ENCODE measurements around the gene SRRM4.
"Not testable (repeated sequence)": the region's sequence is repeated elsewhere in the genome, so short reads cannot be mapped to it uniquely, and the experiment has no call there.

Gene SRRM4, protein sequence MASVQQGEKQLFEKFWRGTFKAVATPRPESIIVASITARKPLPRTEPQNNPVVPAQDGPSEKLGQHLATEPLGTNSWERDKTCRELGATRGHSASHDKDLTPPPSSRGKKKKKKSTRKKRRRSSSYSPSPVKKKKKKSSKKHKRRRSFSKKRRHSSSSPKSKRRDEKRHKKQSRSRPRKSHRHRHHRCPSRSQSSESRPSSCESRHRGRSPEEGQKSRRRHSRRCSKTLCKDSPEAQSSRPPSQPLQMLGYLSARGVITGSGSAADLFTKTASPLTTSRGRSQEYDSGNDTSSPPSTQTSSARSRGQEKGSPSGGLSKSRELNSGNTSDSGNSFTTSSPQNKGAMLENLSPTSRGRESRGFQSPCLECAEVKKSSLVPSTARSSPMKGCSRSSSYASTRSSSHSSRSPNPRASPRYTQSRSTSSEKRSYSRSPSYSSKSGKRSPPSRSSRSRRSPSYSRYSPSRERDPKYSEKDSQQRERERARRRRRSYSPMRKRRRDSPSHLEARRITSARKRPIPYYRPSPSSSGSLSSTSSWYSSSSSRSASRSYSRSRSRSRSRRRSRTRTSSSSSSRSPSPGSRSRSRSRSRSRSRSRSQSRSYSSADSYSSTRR

DNA sequence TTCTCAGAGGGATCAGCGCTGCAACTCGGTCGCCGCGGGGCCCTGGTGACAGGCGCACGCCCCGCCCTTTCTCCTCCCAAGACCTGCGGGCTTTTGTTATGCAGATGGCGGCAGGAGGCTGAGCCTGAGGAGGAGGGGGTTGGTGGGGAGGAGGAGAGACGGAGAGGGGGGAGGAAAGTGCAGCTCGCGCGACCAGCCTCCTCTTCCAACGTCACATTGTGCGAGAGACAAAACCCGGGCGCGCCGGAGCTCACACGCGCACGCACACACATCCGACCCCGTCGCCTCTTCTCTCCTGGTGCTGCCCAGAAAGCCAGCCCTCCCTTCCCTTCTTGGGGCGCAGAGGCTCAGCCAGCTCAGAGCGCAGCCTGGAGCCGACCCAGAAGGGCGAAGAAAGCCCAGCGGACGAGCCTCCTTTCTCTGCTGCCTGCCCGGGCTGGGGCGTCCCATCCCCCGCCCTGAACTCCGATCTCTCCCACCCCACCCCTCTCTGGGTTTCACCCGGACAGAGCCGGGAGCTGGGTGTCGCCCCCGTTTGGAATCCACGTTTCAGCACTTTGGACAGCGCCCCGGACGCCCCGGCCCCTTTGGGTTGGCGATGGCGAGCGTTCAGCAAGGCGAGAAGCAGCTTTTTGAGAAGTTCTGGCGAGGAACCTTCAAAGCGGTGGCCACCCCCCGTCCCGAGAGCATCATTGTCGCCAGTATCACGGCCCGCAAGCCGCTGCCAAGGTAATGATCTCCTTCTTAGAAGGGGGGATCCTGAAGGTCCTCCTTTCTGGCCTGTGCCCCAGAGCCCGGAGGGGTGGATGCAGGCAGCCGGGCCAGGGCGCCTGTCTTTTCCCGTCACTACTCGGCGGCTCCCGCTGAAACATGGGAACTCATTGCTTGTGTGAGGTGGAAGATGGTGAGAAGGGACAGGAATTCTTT lies at the start of gene SRRM4:
Gene SRRM4 (plus strand): TSS at position 257 of the 927 bp plus-strand sequence. CDS start 342 bp downstream, at position 599.
- DNase-seq: no peak

GRCh38 chr12:118946256-118946655 lies 35.1 kb upstream of the SRRM4 start:
- DNase-seq: no peak

DNA sequence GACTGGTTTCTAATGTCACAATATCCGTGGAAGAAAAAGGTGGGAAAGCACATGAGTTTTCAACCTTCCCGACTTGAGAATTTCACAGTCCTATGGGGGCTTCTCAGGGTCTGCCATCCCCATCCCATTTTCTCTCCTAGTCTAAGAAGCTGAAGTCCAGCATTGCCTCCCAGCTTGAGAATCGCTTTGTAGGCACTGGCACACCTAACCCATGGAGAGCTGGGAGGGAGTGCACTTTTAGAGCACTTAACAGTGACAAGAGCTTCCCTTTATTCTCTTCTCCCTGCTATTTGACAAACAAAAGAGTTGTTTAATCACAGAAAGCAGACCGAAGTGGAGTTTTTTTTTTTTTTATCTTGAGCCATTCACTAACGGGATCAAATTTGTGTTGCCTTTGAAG lies 22.8 kb upstream of the SRRM4 start:
- no peak for DNase-seq

DNA sequence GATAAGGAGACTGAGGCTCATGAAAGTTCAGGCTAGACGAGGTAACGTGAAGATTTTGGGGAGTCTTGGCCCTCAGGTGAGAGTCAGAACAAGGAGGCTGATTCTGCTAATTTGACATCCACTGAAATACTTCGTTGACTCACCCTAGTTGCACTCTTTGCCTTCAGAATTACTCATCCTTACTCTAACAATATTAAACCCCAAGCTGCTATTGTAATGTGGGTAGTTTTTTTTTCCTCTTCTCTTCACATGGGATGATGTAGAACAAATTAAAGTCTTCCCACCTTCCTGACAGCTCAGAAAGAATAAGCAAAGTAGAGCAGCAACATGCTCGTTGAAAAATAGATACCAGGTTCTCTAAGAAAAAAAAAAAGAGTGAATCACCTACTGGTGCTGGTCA lies 22.0 kb upstream of the SRRM4 start:
- DNase-seq: no peak

DNA sequence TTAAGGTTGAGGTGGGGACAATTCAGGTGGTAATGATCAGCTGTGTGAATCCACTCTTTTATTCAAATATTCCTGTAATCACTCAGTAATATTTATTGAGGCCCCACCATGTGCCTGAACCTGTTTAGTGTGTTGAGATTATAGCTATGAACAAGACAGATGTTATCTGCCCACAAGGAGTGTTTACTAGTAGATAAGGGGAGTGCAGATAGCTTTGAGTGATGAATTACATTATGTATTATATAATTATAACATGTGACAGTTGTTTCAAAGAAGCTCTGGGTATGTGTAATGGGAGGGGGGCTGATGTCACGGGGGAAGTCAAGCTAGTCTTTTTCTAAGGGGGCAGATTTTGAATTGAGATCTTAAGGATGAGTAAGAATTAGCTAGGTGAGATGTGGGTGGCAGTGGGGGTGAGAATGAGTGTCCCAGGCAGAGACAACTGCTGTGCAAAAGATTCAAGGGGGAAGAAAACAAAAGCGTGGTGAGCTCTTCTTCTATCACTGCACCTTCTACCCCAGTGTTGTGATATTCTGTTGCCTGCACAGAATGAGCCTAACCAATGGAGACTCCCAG lies 21.3 kb upstream of the SRRM4 start:
- DNase-seq: no peak

GRCh38 chr12:118960865-118961264 lies 20.5 kb upstream of the SRRM4 start:
- DNase-seq: no peak

DNA sequence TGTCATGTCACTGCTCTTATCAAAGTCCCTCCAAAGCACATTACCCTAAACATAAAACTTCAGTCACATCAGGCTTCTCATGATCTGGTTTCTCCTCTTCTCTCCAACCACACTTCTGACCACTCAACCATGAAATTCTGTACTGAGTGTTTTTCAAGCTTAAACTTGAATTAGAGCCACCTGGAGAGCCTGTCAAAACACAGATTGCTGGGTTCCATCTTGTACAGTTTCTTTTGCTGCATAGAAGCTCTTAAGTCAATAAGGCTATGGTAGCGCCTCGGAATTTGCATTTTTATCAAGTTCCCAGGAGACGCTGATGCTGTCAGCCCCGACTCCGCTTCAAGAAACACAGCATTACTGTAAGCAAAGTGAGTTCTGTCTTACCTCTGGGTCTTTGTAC lies 16.4 kb upstream of the SRRM4 start:
- DNase-seq: no peak

- no peak for DNase-seq
Measured at GRCh38 chr12:118970856-118971255, 10.5 kb upstream of the SRRM4 start.

DNA sequence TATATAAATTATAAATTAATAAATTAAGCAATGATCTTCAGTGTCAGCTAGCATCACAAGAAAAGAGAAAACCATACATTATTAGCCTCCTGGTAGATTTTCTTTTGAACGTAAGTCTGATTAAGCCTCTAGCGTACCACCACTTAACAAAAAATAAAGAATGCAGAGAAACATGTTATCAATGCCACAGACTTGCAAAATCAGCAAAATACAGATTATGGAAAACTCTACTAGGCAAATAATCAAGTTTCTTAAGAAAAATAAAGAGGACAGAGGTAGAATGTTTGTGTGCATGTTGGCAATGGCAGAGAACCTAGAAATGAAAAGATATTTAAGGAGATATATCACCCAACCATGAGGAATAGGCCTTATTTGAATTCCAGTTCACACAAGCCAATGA lies 8.4 kb upstream of the SRRM4 start:
- no peak for DNase-seq

DNA sequence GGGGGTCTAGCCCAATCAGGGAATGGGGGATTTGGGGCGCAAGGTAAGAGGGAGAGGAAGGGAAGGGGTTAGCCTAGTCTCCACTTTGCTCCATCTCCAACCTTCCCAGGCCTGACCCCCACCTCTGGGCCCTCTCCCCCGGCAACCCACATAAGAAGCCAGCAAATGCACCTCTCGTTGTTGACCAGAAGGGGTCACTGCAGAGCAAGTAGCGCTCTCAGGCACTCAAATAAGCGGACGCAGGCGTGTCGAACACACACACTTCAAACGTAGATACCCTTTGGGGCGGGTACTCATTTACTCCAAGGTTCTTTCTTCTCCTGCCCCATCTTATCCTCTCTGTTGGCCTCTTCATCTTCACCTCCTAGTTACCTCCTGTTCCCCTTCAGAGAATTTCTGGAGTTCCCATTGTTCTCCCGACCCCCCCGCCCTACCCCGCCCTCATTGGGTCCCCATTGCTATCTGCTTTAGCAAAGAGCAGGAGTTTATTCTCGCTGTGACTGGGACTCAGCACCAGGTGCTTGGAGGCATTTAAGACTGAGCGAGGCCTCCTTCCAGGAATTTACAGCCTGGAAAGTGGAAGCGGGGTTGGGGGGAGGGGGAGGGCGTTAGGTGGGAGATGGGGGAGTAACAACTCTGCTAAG lies 1.5 kb upstream of the SRRM4 start:
- DNase-seq: no peak

- DNase-seq: no peak
Measured at GRCh38 chr12:118980407-118981014, 830 bp upstream of the SRRM4 start.

DNA sequence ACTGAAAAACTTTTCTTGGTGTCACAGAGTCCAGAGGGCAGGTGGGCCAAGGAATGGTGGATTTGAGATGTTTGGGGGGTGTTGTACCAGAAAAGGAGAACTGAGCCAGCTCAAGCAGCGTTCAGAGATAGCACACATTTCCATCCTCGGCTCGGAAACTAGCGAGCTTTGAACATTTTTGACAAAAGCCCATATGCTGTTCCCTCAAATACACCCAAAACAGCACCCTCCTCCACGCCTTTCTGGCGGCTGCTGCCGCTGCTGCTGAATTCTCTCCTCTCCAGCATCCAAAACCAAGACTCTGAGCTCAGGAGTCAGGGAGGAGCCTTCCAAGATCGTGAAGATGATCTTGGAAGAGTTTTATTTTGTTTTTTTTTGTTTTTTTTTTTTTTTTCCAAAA lies 961 bp downstream of the SRRM4 start:
- no peak for DNase-seq

DNA sequence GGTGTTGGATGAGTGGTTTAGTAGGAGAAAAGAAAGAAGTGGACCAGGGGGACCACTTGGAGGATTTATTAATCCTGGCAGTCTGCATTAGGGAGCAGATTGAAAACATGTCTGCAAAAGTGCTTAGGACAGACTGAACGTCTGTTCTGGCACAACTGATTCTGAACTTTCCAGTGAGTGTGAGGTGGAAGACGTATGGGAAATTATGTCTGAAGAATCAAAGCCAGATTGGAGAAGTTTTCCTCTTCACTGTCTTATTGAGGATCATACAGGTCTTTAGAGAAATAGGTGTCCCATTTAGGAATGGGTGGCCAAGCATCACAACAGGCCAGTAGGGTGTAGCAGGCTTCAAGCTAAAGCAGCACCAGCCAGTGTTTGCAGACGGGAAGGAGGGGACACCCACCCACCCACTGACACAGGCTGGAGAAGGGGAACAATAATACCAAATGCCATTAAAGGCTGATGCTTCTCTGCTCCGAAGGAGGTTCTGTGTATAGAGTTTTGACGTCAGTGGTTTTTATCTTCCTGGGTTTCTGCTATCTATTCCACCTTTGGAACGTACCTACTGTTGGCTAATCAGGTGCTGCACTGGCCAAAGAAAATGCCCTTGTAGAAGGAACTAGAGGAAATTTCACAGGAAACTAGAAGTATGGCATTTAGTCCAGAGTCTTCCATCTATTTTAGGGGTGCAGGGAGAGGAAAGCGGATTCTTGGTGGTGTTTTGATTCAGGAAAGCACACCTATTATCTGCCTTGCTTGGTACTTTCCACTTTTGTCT lies 1.8 kb downstream of the SRRM4 start:
- no peak for DNase-seq

- no peak for DNase-seq
Measured at GRCh38 chr12:118984161-118984943, 3.0 kb downstream of the SRRM4 start.

GRCh38 chr12:118986050-118986449 lies 4.7 kb downstream of the SRRM4 start:
- DNase-seq: no peak

DNA sequence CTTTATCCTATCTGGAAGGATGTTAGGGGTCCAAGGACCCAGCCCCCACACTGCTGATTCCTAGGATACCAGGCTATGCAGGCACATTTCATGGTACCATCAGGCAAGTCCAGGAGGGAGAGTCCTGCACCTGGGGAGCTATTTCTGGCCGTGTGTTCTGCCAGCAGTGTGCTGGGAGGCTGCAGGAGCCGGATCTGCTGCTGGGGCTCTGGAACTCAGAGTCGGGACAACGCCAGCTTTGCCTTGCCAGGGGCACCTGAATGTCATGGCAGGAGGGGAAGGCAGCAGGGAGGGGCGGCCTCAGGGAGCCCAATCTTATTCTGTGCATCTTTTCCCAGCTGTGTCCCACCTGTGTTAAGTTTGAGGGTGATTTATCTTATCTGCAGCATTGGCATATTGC lies 17.8 kb downstream of the SRRM4 start:
- no peak for DNase-seq

DNA sequence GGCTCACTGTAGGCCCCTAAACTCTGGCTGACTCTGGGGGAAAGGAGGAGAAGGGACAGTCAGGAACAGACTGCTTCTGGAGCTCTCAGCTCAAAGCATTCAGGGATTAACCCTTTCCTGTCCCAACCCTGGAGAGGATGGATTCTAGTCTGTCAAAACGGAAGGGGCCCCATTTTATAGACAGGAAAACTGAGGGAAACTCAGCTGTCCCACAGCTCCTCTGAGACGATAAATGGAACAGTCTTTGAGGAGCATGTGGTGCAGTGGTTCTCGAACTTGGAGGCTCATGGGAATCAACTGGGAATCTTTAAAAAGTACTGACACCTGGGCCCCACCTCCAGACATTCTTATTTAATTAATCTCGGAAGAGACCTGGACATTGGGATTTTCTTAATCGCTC lies 23.7 kb downstream of the SRRM4 start:
- DNase-seq: no peak

DNA sequence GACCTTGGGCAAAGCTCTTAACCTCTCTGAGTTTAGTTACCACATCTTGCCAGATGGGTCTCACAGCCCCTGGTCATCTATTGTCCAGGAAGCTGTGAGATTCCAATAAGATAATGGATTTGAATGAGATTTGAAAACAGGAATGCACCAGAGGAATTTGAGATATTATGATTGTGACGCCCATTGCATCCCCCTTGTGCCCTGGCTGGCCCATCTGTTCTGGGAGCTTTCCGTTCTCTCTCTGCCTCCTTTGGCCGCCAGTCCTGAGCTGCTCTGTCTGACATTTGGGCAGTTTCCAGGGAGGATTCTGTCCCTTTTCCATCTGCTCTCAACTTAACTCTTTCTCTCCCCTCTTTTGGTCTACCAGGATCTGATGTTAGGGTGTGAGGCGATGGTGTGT lies 24.6 kb downstream of the SRRM4 start:
- DNase-seq: no peak

DNA sequence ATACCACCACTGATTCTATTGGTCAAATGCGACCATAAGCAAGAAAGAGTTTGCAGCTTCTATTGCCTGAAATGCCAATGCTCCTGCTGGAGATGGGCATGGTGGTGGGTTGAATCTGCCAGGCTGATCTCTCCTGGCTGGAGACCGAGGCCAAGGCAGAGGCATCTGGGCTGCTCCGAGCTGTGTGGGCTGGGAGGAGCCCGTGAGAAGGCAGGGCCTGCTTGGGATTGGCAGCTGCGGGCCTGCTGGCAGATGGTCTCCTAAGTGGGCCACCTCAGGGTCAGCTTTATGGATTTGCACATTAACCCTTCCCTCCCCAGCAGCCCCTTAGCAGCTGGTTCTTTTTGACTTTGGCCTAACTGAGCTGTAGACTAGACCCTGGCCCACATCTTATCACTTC lies 25.4 kb downstream of the SRRM4 start:
- no peak for DNase-seq

DNA sequence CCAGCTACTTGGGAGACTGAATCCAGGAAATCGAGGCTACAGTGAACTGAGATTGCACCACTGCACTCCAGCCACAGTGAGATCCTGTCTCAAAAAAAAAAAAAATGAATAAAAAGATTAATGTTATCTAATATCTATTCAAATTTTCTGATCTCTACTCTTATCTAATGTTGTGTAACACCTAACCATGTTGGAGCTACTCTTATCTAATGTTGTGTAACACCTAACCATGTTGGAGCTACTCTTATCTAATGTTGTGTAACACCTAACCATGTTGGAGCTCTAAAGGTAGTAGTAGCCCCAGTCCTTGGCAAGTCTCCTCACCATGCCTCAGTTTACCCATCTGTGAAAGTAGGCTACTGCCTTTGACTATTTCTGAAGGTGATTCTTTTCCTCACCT lies 26.9 kb downstream of the SRRM4 start:
- DNase-seq: not testable (repeated sequence)
